IMR-90 (cell line): Measurements from ENCODE around the gene TIA1. TPM values are rescaled to one million over a fixed set of nuclear protein-coding genes. Genes with fewer than 3 reads are reported as not detected.

Experiments
- ATAC-seq: fragments of 200-7000 bp; cut with Tn5 transposase; 2 replicates; pipeline ENCODE4 v1.9.1; 2020; ENCODE audit warnings: low read depth, mild to moderate bottlenecking, moderate library complexity
- BruUV-seq: library from RNA; stranded (reverse); fragments of 400-500 nt; replicated peaks from 2 replicates; lab custom pipeline; 2021; lab: Mats Ljungman, UMichigan
- CTCF ChIA-PET: fragments of 300-600 bp; formaldehyde crosslinking; extraction: SDS; loops from one replicate; lab custom pipeline; 2021; ENCODE audit warnings: antibody characterized with exemption; lab: Yijun Ruan, JAX
- POLR2A ChIA-PET: fragments of 300-600 bp; sonication (Branson Sonifier 250); formaldehyde crosslinking; loops from one replicate; lab custom pipeline; 2022; ENCODE audit warnings: antibody characterized with exemption; ENCODE audit not compliant: unreplicated experiment; lab: Charles Lee
- DNase-seq: peaks from one replicate; pipeline ENCODE4 v3.0.0; 2013
- H2AFZ ChIP-seq: replicated peaks from 2 replicates; pipeline ENCODE3; 2013; ENCODE audit warnings: low read length, mild to moderate bottlenecking; ENCODE audit not compliant: poor library complexity
- H2AK5ac ChIP-seq: 2 replicates; pipeline ENCODE4 v1.6.1; 2013; ENCODE audit warnings: low read depth, low read length, inconsistent platforms
- H2AK9ac ChIP-seq: replicated peaks from 2 replicates; pipeline ENCODE3; 2013; ENCODE audit warnings: mild to moderate bottlenecking, low read depth, low read length, moderate library complexity; ENCODE audit not compliant: poor library complexity
- H2BK120ac ChIP-seq: 2 replicates; pipeline ENCODE4 v1.6.1; 2013; ENCODE audit warnings: low read depth, low read length, inconsistent platforms
- H2BK15ac ChIP-seq: 3 replicates; pipeline ENCODE4 v1.6.1; 2013; ENCODE audit warnings: low read depth, low read length, inconsistent platforms
- H2BK20ac ChIP-seq: 2 replicates; pipeline ENCODE4 v1.6.1; 2013; ENCODE audit warnings: low read depth, mild to moderate bottlenecking, inconsistent platforms, low read length, moderate library complexity
- H2BK5ac ChIP-seq: 2 replicates; pipeline ENCODE4 v1.6.1; 2013; ENCODE audit warnings: mild to moderate bottlenecking, low read depth, low read length, inconsistent platforms; ENCODE audit not compliant: poor library complexity, severe bottlenecking
- H3K14ac ChIP-seq: replicated peaks from 2 replicates; pipeline ENCODE4 v1.6.1; 2013; ENCODE audit warnings: low read depth, low read length, inconsistent platforms
- H3K18ac ChIP-seq: 2 replicates; pipeline ENCODE4 v1.6.1; 2013; ENCODE audit warnings: low read depth, low read length, control low read depth
- H3K23ac ChIP-seq: 2 replicates; pipeline ENCODE4 v1.6.1; 2013; ENCODE audit warnings: low read depth, low read length, inconsistent platforms
- H3K27ac ChIP-seq: 2 replicates; pipeline ENCODE4 v1.5.1; 2013; ENCODE audit warnings: mild to moderate bottlenecking, control low read depth, low read length; ENCODE audit not compliant: insufficient read depth
- H3K27me3 ChIP-seq: 2 replicates; pipeline ENCODE4 v1.6.1; 2013; ENCODE audit warnings: low read length; ENCODE audit not compliant: control insufficient read depth, insufficient read depth
- H3K36me3 ChIP-seq: 2 replicates; pipeline ENCODE4 v1.6.1; 2013; ENCODE audit warnings: low read length, mixed read lengths; ENCODE audit not compliant: control insufficient read depth, insufficient read depth
- H3K4ac ChIP-seq: 2 replicates; pipeline ENCODE4 v1.6.1; 2013; ENCODE audit warnings: low read depth, low read length, inconsistent platforms
- H3K4me1 ChIP-seq: 2 replicates; pipeline ENCODE4 v1.6.1; 2013; ENCODE audit warnings: low read length, mixed read lengths; ENCODE audit not compliant: control insufficient read depth, insufficient read depth
- H3K4me2 ChIP-seq: 2 replicates; pipeline ENCODE4 v1.6.1; 2013; ENCODE audit warnings: low read depth, mild to moderate bottlenecking, control low read depth, low read length, moderate library complexity
- H3K4me3 ChIP-seq: 2 replicates; pipeline ENCODE4 v1.5.1; 2013; ENCODE audit warnings: low read depth, mild to moderate bottlenecking, control low read depth, low read length, moderate library complexity; ENCODE audit not compliant: insufficient read depth
- H3K56ac ChIP-seq: 2 replicates; pipeline ENCODE4 v1.6.1; 2013; ENCODE audit warnings: low read length, inconsistent platforms; ENCODE audit not compliant: insufficient read depth; ENCODE audit errors: extremely low read depth
- H3K79me1 ChIP-seq, 2 experiments: 2 replicates each; pipeline ENCODE4 v1.6.1; 2013; ENCODE audit warnings: low read length in 2 of 2, inconsistent platforms in 1 of 2, low read depth in 1 of 2
- H3K9ac ChIP-seq: 2 replicates; pipeline ENCODE4 v1.6.1; 2013; ENCODE audit warnings: low read depth, low read length, control low read depth
- H3K9me1 ChIP-seq: 2 replicates; pipeline ENCODE4 v1.6.1; 2013; ENCODE audit warnings: low read length, inconsistent platforms; ENCODE audit not compliant: insufficient read depth
- H3K9me3 ChIP-seq: 2 replicates; pipeline ENCODE4 v1.6.1; 2013; ENCODE audit warnings: low read length; ENCODE audit not compliant: control insufficient read depth, insufficient read depth
- H4K20me1 ChIP-seq: 2 replicates; pipeline ENCODE4 v1.6.1; 2013; ENCODE audit warnings: low read length, inconsistent platforms; ENCODE audit not compliant: insufficient read depth
- H4K5ac ChIP-seq: 2 replicates; pipeline ENCODE4 v1.6.1; 2013; ENCODE audit warnings: mild to moderate bottlenecking, low read depth, low read length, control low read depth
- H4K8ac ChIP-seq, 2 experiments: 2 replicates each; pipeline ENCODE4 v1.6.1; 2013; ENCODE audit warnings: low read depth in 2 of 2, low read length in 2 of 2, control low read depth in 1 of 2, inconsistent platforms in 1 of 2
- H4K91ac ChIP-seq: 2 replicates; pipeline ENCODE4 v1.6.1; 2013; ENCODE audit warnings: low read depth, low read length, inconsistent platforms; ENCODE audit not compliant: insufficient read depth
- BHLHE40 ChIP-seq: fragments of 150-350 bp; IDR thresholded peaks from 2 replicates; pipeline ENCODE4 v1.6.1; 2016; ENCODE audit warnings: mild to moderate bottlenecking, low read depth, low read length
- CEBPB ChIP-seq: IDR thresholded peaks from 2 replicates; pipeline ENCODE4 v1.6.1; 2012; ENCODE audit warnings: low read depth, low read length, improper control_type of control experiment
- CHD1 ChIP-seq: IDR thresholded peaks from 2 replicates; pipeline ENCODE4 v1.6.1; 2012; ENCODE audit warnings: low read depth, low read length, improper control_type of control experiment
- CTCF ChIP-seq: conservative IDR thresholded peaks from 2 replicates; pipeline ENCODE4 v1.5.1; 2012; ENCODE audit warnings: mild to moderate bottlenecking, low read depth, low read length, improper control_type of control experiment
- ELK1 ChIP-seq: fragments of 150-350 bp; IDR thresholded peaks from 2 replicates; pipeline ENCODE4 v1.6.1; 2016; ENCODE audit warnings: low read depth, mild to moderate bottlenecking, low read length, moderate library complexity, borderline replicate concordance
- FOS ChIP-seq: fragments of 150-350 bp; IDR thresholded peaks from 2 replicates; pipeline ENCODE4 v1.6.1; 2016; ENCODE audit warnings: low read depth, low read length
- MAFK ChIP-seq: IDR thresholded peaks from 2 replicates; pipeline ENCODE4 v1.6.1; 2012; ENCODE audit warnings: low read depth, low read length, improper control_type of control experiment
- MAZ ChIP-seq: IDR thresholded peaks from 2 replicates; pipeline ENCODE4 v1.6.1; 2012; ENCODE audit warnings: low read depth, mild to moderate bottlenecking, low read length, improper control_type of control experiment, moderate library complexity, borderline replicate concordance
- MXI1 ChIP-seq: IDR thresholded peaks from 2 replicates; pipeline ENCODE4 v1.6.1; 2012; ENCODE audit warnings: low read depth, mild to moderate bottlenecking, low read length, moderate library complexity, borderline replicate concordance
- NFE2L2 ChIP-seq: fragments of 150-350 bp; IDR thresholded peaks from 2 replicates; pipeline ENCODE4 v1.6.1; 2016; ENCODE audit warnings: low read depth, mild to moderate bottlenecking, low read length
- POLR2A ChIP-seq: IDR thresholded peaks from 2 replicates; pipeline ENCODE4 v1.6.1; 2012; ENCODE audit warnings: mild to moderate bottlenecking, low read depth, low read length
- RAD21 ChIP-seq: IDR thresholded peaks from 2 replicates; pipeline ENCODE4 v1.6.1; 2012; ENCODE audit warnings: low read length, improper control_type of control experiment
- RCOR1 ChIP-seq: IDR thresholded peaks from 2 replicates; pipeline ENCODE4 v1.6.1; 2012; ENCODE audit warnings: mild to moderate bottlenecking, low read length, improper control_type of control experiment; ENCODE audit not compliant: insufficient replicate concordance
- RFX5 ChIP-seq: IDR thresholded peaks from 2 replicates; pipeline ENCODE4 v1.8.0; 2012; ENCODE audit warnings: low read depth, mild to moderate bottlenecking, low read length, moderate library complexity
- SMC3 ChIP-seq: fragments of 150-350 bp; IDR thresholded peaks from 2 replicates; pipeline ENCODE4 v1.6.1; 2016; ENCODE audit warnings: low read depth, mild to moderate bottlenecking, antibody characterized with exemption, low read length, moderate library complexity
- USF2 ChIP-seq: fragments of 150-350 bp; IDR thresholded peaks from 2 replicates; pipeline ENCODE4 v1.6.1; 2017; ENCODE audit warnings: mild to moderate bottlenecking, antibody characterized with exemption, low read length, low read depth
- WGBS, 2 experiments: methylation state at CpG; one replicate each; pipeline versions ENCODE4 v1.1.5 to v1.1.7; 2013; ENCODE audit warnings: missing lambda C conversion rate in 2 of 2; ENCODE audit not compliant: insufficient read length in 1 of 2; ENCODE audit errors: extremely low coverage in 2 of 2; 5-methylcytosine and 5-hydroxymethylcytosine counted together
- dilution Hi-C: fragments of 300-500 bp; cut with HindIII; formaldehyde crosslinking; loops from one replicate; pipeline ENCODE4 v1.14.3; 2018; ENCODE audit warnings: low sequenced_read_pairs; ENCODE audit not compliant: unreplicated experiment
- in situ Hi-C: fragments of 300-500 bp; cut with MboI; formaldehyde crosslinking; loops from 3 replicates; pipeline ENCODE4 v1.14.3; 2019; ENCODE audit warnings: low sequenced_read_pairs, inconsistent platforms, mixed read lengths
- intact Hi-C: fragments of 100-400 bp; cut with micrococcal nuclease; formaldehyde crosslinking; loops from 2 replicates; pipeline ENCODE4 v1.10.0; 2022
- polyA plus RNA-seq, 3 experiments: library from polyadenylated mRNA; depleted of rRNA; stranded (reverse); fragments of >200 nt; gene quantifications; 2 replicates each; pipeline ENCODE4 v1.2.3, GENCODE V29; 2012; ENCODE audit warnings: low replicate concordance in 1 of 3
- total RNA-seq: library from RNA; depleted of rRNA; stranded (reverse); fragments of >200 nt; gene quantifications from 2 replicates; pipeline ENCODE4 v1.2.3, GENCODE V29; 2012

Gene TIA1
- total and polyA plus RNA-seq, 2 of the 4 experiments (the other 2 are of a cell fraction) = 72.7 to 103 TPM

GRCh38 chr2:70261501-70261900, 13.1 kb upstream of the TIA1 start:
- no peaks in the 10 kb centered on the region for H3K9me3 ChIP-seq
- H3K4me3 ChIP-seq = no peak overlapping the region; the same call in 1 of the 2 replicates
- H4K8ac ChIP-seq = no peak overlapping the region
- H2BK120ac ChIP-seq = no peak overlapping the region
- CTCF ChIA-PET = interaction anchor here (0.6 kb wide), 1 partner anchor 30 kb away, joined by 3 read pairs; no protein-coding TSS in a partner anchor
- peak overlapping the region; percentile 5 for H2BK5ac ChIP-seq
- H3K4ac ChIP-seq = no peak overlapping the region
- H3K9me1 ChIP-seq = no peaks in the 10 kb centered on the region
- H3K4me2 ChIP-seq = peak overlapping the region; percentile 92
- peak overlapping the region; percentile 45; the same call in 1 of the 2 replicates for H3K18ac ChIP-seq
- ATAC-seq (no peak), DNase-seq (peak; percentile 17)
- intact Hi-C loops = no loop called here
- H3K27me3 ChIP-seq = no peaks in the 10 kb centered on the region
- H3K79me1 ChIP-seq = peaks cover 15 to 23% of the 10 kb centered on the region in 2 experiments
- no peak overlapping the region for H2AK5ac ChIP-seq
- H3K27ac ChIP-seq = peak overlapping the region; percentile 64; the same call in 1 of the 2 replicates
- in situ Hi-C loops = no loop called here
- 0 out of 2 replicates have a peak, but pooled peaks cover 4% of the 10 kb centered on the region for H4K20me1 ChIP-seq
- dilution Hi-C loops = no loop called here
- H3K14ac ChIP-seq = no peak overlapping the region
- WGBS, 2 experiments = no CpG with 5 or more reads among the region's 1 CpG
- no peak overlapping the region for H2BK15ac ChIP-seq
- no peak overlapping the region for H4K5ac ChIP-seq
- no peak overlapping the region for H3K9ac ChIP-seq
- no peak overlapping the region for H2AK9ac ChIP-seq
- no peak for TF ChIP-seq BHLHE40
- TF ChIP-seq MAZ = no peak
- TF ChIP-seq FOS = no peak
- no peak for TF ChIP-seq USF2
- TF ChIP-seq SMC3 = no peak
- no peak for TF ChIP-seq RCOR1
- no peak for TF ChIP-seq CHD1
- no peak for TF ChIP-seq MXI1
- TF ChIP-seq RAD21 = no peak
- no peak for TF ChIP-seq CEBPB
- no peak for TF ChIP-seq CTCF
- TF ChIP-seq ELK1 = no peak
- TF ChIP-seq NFE2L2 = no peak
- TF ChIP-seq POLR2A = no peak
- TF ChIP-seq RFX5 = no peak
- TF ChIP-seq MAFK = no peak
- H3K23ac ChIP-seq = no peak overlapping the region
- peaks cover 10% of the 10 kb centered on the region for H3K36me3 ChIP-seq
- no peak overlapping the region for H2BK20ac ChIP-seq
- no peak overlapping the region for H2AFZ ChIP-seq
- H3K4me1 ChIP-seq = peaks cover 16% of the 10 kb centered on the region
- POLR2A ChIA-PET = no interaction called here
- H3K56ac ChIP-seq = no peak overlapping the region
- no TSS peak for BruUV-seq
- H4K91ac ChIP-seq = no peak overlapping the region
